Fibroblast of mammary gland (primary cell): ENCODE data around the gene ANG.

Source experiments
- DNase-seq: peaks from one replicate; pipeline ENCODE4 v3.0.0-alpha.2; 2010; ENCODE audit warnings: low read depth
- H3K4me3 ChIP-seq: 2 replicates; pipeline ENCODE4 v1.5.1; 2011; ENCODE audit warnings: low read depth, mild to moderate bottlenecking, low read length, moderate library complexity; ENCODE audit not compliant: control insufficient read depth
- CTCF ChIP-seq: conservative IDR thresholded peaks from 2 replicates; pipeline ENCODE4 v1.5.1; 2011; ENCODE audit warnings: low read depth, low read length, inconsistent platforms; ENCODE audit not compliant: control insufficient read depth, insufficient read depth

The ANG gene

GRCh38 chr14:20683125-20683890 lies 5.3 kb upstream of the ANG start:
- DNase-seq, result peak; percentile 95
- H3K4me3 ChIP-seq, result peak overlapping the region; percentile 88
- no peak for TF ChIP-seq CTCF

GRCh38 chr14:20683891-20684661 lies 4.5 kb upstream of the ANG start, which contains the start of gene RNASE4:
RNASE4 (plus strand) TSS chr14:20684560; CDS start chr14:20699372, 14,812 bp downstream.
- TF ChIP-seq CTCF, result no peak
- DNase-seq, result peak; percentile 92
- peak within 1 kb of the TSS; percentile 88 for H3K4me3 ChIP-seq

- DNase-seq, result peak; percentile 81
- H3K4me3 ChIP-seq, result peak overlapping the region; percentile 88
- TF ChIP-seq CTCF, result no peak
Measured at GRCh38 chr14:20684662-20685456, 3.7 kb upstream of the ANG start.

- H3K4me3 ChIP-seq, result no peak overlapping the region
- no peak for DNase-seq
- TF ChIP-seq CTCF, result no peak
Measured at GRCh38 chr14:20686386-20687143, 2.0 kb upstream of the ANG start.

GRCh38 chr14:20687362-20688166 lies 1.0 kb upstream of the ANG start:
- TF ChIP-seq CTCF, result no peak

More at GRCh38 chr14:20687362-20688166, 1.0 kb upstream of the ANG start:
- no peak for DNase-seq
- no peak overlapping the region for H3K4me3 ChIP-seq
